ENCODE data around the gene ST3GAL3. TPM values are rescaled to one million over a fixed set of nuclear protein-coding genes. Genes with fewer than 3 reads are reported as not detected.

The ST3GAL3 gene
- total and polyA plus RNA-seq, 3 donors from 2014 or later = 42.9 to 62.0 (median 50.7) TPM

- Histone ChIP-seq H3K27ac (no peak overlapping the region), H3K27me3 (no peaks in the 10 kb centered on the region), H3K4me1 (no peaks in the 10 kb centered on the region), H3K36me3 (ENCODE audit: low read depth, missing control alignments) (no peaks in the 10 kb centered on the region), H3K9me3 (no peaks in the 10 kb centered on the region), H3K4me3 (no peak overlapping the region)
- intact Hi-C loops (cut with DNase I; ENCODE audit: low total_unique reads) = no loop called here
- 87 to 92% methylated on average over 8 of the region's 8 CpGs for WGBS, 2 donors
- no peak for DNase-seq
- TF ChIP-seq CTCF (IDR thresholded peaks at IDR 0.05) = no peak
- no peak for TF ChIP-seq POLR2A (IDR thresholded peaks at IDR 0.05)
Observed at GRCh38 chr1:43850591-43851233, 143.4 kb downstream of the ST3GAL3 start.

DNA sequence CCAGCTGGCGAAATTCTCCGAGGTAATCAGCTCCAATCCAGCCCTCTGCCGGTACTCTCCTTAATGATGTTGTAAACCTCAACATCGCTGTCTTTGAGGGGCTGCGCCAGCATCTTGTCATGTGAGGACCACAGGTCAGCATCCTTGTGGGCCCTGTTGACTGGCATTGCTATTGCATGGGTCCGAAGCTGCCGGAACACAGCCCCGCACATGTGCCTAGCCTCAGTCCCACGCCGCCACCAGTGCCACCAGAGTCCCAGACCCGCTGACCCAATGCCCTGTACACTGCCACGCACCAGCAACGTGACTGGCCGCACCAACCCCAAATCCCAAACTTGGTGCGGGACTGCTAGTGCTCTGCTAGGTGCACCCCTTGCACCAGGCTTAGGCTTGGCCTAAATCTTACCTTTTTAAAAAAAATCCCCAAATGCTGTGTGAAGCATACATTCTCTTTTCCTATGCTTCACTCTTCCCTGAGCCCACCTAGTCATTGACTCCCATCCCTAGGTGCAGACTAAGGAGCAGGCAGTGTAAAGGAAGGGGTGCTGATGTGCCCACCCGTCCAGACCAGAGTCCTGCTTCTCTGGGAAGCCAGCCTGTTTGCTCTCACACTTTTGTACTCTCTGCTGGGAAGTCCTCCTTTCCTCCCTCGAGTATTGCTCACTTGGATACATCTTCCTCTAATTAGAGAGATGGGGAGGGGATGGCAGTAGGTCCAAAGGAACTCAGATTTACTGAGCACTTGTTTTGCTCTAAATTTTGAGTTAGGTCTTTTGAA, 144.4 kb downstream of the ST3GAL3 start:
- Histone ChIP-seq H3K4me3 (no peak overlapping the region), H3K27ac (no peak overlapping the region), H3K27me3 (no peaks in the 10 kb centered on the region), H3K9me3 (no peaks in the 10 kb centered on the region), H3K36me3 (ENCODE audit: low read depth, missing control alignments) (no peaks in the 10 kb centered on the region), H3K4me1 (no peaks in the 10 kb centered on the region)
- 88 to 91% methylated on average over 14 to 17 of the region's 17 CpGs for WGBS, 2 donors
- intact Hi-C loops (cut with DNase I; ENCODE audit: low total_unique reads) = no loop called here
- TF ChIP-seq POLR2A (IDR thresholded peaks at IDR 0.05) (no peak), CTCF (IDR thresholded peaks at IDR 0.05) (no peak)
- no peak for DNase-seq

- intact Hi-C loops (cut with DNase I; ENCODE audit: low total_unique reads) = no loop called here
- WGBS, 2 donors = 66 to 70% methylated on average over 7 of the region's 7 CpGs
- no peak for DNase-seq
- Histone ChIP-seq H3K4me3 (no peak overlapping the region), H3K27ac (no peak overlapping the region), H3K36me3 (ENCODE audit: low read depth, missing control alignments) (no peaks in the 10 kb centered on the region), H3K4me1 (no peaks in the 10 kb centered on the region), H3K9me3 (no peaks in the 10 kb centered on the region), H3K27me3 (no peaks in the 10 kb centered on the region)
- TF ChIP-seq CTCF (IDR thresholded peaks at IDR 0.05) (no peak), POLR2A (IDR thresholded peaks at IDR 0.05) (no peak)
Observed at GRCh38 chr1:43853161-43853921, 146.0 kb downstream of the ST3GAL3 start.

DNA sequence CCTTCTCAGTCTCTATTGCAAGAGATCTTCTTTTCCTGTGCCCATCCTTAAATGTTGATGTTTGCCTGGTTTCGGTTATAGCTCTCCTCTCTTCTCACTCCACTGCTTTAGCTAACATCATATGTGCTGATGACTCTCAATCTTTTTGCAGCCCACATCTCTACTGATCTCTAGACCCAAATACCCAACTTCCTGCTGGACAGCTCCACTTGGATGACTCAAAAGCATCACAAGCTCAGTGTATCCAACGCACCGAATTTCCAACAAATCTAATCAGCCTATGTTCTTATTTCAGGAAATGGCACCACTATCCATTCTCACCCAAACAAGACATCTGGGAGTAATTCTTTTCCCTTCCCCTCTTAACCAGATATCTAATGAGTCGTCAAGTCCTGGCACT, 147.1 kb downstream of the ST3GAL3 start:
- Histone ChIP-seq H3K27me3 (no peaks in the 10 kb centered on the region), H3K4me1 (no peaks in the 10 kb centered on the region), H3K27ac (no peak overlapping the region), H3K4me3 (no peak overlapping the region), H3K9me3 (no peaks in the 10 kb centered on the region), H3K36me3 (ENCODE audit: low read depth, missing control alignments) (no peaks in the 10 kb centered on the region)
- intact Hi-C loops (cut with DNase I; ENCODE audit: low total_unique reads) = no loop called here
- no peak for DNase-seq
- TF ChIP-seq CTCF (IDR thresholded peaks at IDR 0.05) (no peak), POLR2A (IDR thresholded peaks at IDR 0.05) (no peak)
- WGBS, 2 donors = 81 to 88% methylated on average over 4 of the region's 4 CpGs

Measured in testis (tissue), 3 donors.